Fibroblast of villous mesenchyme (primary cell): ENCODE data around the gene DUSP22. TPM values are rescaled to one million over a fixed set of nuclear protein-coding genes. Genes with fewer than 3 reads are reported as not detected.

Source experiments
- DNase-seq: peaks from one replicate; pipeline ENCODE4 v3.0.0-alpha.2; 2010; ENCODE audit warnings: low read depth
- H3K4me3 ChIP-seq: 2 replicates; pipeline ENCODE4 v1.5.1; 2011; ENCODE audit warnings: low read depth, mild to moderate bottlenecking, low read length
- total RNA-seq: library from RNA; depleted of rRNA; stranded (reverse); fragments of >200 nt; gene quantifications from 2 replicates; pipeline ENCODE4 v1.2.3, GENCODE V29; 2012
- TF ChIP-seq, protein P1 (sequence below): IDR thresholded peaks from 2 replicates; pipeline ENCODE4 v1.5.1; 2012; ENCODE audit warnings: low read depth, mild to moderate bottlenecking, low read length; ENCODE audit not compliant: insufficient read depth

The DUSP22 gene
- total RNA-seq, 1 donor = 14.7 TPM

DNA sequence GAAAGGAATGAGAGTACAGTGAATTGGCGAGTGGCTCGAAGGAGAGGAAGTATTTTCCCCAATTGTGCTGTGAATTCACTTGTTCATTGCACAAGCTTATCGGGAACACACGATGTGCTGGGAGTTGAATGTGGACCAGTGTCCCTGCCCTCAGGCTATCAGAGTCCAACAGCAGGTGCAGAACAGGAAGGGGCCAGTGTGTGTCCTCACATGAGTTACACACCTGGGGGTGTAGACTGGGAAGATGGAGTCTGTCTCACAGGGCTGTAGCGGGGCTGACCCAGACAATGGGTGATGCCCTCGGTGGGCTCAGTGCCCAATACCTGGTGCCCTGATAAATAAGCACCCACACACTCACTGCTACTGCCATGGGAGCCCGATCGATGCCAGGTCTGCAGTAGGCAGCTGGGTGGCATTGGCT lies 14.4 kb downstream of the DUSP22 start:
- DNase-seq = no peak
- no peak overlapping the region for H3K4me3 ChIP-seq
- TF ChIP-seq, protein P1, sequence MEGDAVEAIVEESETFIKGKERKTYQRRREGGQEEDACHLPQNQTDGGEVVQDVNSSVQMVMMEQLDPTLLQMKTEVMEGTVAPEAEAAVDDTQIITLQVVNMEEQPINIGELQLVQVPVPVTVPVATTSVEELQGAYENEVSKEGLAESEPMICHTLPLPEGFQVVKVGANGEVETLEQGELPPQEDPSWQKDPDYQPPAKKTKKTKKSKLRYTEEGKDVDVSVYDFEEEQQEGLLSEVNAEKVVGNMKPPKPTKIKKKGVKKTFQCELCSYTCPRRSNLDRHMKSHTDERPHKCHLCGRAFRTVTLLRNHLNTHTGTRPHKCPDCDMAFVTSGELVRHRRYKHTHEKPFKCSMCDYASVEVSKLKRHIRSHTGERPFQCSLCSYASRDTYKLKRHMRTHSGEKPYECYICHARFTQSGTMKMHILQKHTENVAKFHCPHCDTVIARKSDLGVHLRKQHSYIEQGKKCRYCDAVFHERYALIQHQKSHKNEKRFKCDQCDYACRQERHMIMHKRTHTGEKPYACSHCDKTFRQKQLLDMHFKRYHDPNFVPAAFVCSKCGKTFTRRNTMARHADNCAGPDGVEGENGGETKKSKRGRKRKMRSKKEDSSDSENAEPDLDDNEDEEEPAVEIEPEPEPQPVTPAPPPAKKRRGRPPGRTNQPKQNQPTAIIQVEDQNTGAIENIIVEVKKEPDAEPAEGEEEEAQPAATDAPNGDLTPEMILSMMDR = no peak

DNA sequence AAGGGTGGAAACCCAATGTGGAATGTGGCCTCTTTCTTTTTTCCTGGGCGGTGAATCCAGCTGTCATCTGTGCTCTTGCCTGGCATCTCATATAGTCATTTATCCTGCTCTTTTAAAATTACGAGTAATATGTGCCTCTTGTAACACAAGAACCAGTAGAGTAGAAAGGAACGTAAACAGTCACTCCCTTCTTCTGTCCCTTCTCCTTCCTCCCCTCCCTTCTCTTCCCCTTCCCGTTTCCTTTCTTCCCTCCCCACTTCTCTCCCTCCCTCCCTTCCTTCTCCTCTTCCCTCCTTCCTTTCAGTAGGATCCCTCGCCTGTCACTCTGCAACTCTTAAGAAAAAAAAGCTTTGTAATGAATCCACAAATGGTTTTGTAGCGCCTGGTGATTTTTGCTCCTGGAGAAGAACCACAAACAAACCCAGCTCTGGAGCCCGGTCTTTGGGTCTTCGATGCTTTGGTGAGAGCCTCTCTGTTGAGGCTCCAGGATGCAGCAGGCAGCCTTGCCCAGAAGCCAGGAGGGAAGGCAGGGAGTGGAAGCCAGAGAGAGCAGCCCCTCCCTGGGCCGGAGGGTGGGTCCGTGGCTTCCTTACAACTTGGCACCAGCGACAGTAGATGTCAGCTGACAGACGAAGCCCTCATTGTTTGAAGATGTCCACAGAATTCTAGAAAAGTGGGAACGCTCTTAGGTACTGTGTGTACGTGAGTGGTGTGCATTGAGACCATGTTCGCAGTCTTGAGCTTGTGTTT lies 15.0 kb downstream of the DUSP22 start:
- TF ChIP-seq, protein P1 = no peak
- H3K4me3 ChIP-seq = no peak overlapping the region
- peak; percentile 17 for DNase-seq

DNA sequence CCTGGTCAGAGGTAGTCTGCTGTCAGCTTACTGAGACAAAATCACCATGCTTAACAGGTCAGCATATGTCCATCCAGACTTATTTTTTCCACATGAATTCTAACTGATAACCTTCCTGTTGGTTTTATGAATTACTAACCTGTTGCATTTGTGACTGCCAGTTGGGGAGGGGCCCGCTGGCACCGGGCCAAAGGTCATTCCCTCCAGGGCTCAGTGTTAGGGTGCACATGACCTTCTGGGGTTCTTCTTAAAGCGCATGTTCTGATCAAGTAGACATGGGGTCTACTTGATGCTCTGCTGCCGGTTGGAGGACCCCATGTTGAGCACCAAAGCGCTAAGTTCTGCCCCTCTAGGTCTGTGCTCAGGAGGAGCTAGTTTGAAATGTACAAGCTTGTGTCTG lies 15.6 kb downstream of the DUSP22 start:
- no peak for DNase-seq
- TF ChIP-seq, protein P1 = no peak
- no peak overlapping the region for H3K4me3 ChIP-seq

DNA sequence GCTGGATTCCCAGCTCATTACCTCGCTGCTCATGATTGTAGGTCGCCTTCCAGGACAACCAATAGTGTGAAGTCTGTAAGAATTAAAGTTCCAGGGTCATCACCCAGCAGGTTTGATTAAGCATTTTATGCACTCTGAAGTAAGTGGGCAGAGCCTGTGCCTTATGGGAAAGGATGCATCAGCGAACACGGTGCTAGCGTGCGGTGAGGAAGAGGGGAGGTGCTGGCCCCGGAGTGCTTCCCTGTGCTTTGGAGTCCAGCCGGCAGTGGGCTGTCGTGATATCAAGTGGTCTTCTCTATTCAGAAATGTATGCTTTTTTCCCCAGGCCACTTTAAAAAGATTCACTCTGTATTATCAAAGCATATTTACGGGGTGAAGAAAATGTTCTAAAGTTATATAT lies 16.0 kb downstream of the DUSP22 start:
- DNase-seq = no peak
- TF ChIP-seq, protein P1 = no peak
- no peak overlapping the region for H3K4me3 ChIP-seq

DNA sequence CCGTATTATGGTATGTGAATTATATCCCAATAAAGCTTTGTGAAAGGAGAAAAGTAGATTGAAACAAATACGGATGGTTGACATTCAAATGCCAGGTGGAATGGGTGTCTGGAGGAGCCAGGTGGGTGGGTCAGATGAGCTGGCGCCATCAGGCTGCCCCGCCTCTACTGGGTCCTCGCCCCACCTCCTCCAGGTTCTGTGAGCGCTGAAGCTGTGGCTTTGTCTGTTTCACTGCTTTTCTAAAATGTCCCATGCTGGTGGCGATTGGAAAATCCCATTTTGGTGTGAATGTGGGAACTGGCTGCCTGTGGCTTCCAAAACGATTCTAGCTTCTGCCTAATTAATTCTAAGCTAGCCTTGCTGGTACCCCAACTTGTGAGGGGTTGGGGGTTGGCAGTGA lies 16.5 kb downstream of the DUSP22 start:
- TF ChIP-seq, protein P1 = no peak
- no peak overlapping the region for H3K4me3 ChIP-seq

DNA sequence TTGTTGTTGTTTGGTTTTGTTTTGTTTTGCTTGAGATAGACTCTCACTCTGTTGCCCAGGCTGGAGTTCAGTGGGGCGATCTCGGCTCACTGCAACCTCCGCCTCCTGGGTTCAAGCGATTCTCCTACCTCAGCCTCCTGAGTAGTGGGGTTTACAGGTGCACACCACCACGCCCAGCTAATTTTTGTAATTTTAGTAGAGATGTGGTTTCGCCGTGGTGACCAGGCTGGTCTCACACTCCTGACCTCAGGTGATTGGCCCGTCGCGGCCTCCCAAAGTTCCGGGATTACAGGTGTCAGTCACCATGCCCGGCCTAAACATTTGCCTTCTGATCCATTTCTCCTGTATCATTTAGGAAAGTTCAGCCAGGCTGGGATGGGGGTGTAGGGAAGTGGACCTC lies 17.7 kb downstream of the DUSP22 start:
- no peak overlapping the region for H3K4me3 ChIP-seq
- no peak for DNase-seq
- TF ChIP-seq, protein P1 = no peak

More for the DNA sequence above, 16.5 kb downstream of the DUSP22 start:
- DNase-seq = no peak

DNA sequence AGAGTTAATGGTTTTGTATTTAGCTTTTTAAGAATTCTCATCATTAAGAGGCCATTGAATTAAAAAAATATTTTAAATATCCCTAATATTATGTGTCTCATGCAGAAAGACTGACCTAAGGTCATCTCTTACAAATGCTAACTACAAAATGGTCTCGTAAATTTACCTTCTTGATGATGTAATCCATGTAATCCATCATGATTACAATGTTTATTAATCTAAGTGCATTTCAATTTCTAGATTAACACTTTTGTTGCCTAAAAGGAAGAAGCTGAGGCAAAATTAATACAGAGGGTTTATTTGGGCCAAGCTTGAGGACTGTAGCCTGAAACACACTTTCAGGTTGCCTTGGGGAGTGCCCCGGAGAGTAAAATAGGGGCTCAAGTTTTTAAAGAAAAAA lies 18.4 kb downstream of the DUSP22 start:
- TF ChIP-seq, protein P1 = no peak
- no peak for DNase-seq
- H3K4me3 ChIP-seq = no peak overlapping the region
